HG02852 (cell line): ENCODE data around the gene HPD.
A peak's percentile ranks its signal among the peaks of the same experiment; 100 is the strongest.
"Not testable (repeated sequence)": the region's sequence is repeated elsewhere in the genome, so short reads cannot be mapped to it uniquely, and the experiment has no call there.

ENCODE experiments used
- ATAC-seq: cut with Tn5 transposase; IDR thresholded peaks from one replicate; pipeline ENCODE4 v1.9.1; 2021; ENCODE audit warnings: mild to moderate bottlenecking, moderate library complexity; ENCODE audit not compliant: unreplicated experiment

HPD gene

DNA sequence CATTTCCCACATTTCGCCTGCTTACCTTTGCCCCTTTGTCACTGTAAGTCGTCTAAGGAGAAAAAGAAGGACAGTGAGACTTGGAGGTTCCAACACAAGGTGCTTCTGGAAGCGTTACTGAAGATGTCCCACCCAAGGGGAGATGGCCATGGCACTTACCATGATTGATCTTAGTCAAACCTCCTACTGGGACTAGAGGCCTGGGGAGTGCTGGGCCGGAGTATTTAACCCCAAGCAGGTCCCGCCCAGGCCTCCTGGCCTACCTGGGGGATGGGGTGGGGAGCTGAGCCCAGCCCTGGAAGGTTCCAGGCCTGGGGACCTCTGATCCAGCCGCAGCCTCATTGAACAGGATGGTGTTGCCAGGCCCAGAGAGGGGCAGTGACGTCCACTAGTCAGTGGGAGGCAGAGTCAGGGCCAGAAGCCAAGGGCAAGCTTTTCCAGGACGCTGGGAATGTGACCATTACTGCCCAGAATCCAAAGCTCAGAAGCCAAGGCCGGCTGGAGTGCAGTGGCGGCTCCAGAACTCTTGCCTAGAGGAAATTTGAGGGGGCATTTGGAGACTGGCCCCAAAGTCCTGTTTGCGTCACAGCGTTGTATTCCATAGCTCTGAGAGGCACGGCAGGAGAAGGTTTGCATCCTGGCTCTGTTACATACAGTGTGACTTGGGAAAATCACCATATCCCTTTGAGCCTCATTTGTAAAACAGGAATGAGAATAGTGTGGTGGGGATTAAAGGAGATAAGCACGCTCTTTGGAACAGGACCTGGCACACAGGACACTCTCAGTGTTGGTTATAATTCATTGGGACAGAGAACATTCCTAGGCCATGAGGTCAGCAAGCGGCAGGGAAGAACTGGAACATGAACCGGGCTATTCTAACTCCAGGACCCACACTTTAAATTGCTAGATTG is at the start of gene HPD:
Gene HPD, minus strand, starts transcription at position 198 of the 911 bp plus-strand sequence. Its CDS starts 36 bp downstream, at position 162.
- no peak for ATAC-seq

DNA sequence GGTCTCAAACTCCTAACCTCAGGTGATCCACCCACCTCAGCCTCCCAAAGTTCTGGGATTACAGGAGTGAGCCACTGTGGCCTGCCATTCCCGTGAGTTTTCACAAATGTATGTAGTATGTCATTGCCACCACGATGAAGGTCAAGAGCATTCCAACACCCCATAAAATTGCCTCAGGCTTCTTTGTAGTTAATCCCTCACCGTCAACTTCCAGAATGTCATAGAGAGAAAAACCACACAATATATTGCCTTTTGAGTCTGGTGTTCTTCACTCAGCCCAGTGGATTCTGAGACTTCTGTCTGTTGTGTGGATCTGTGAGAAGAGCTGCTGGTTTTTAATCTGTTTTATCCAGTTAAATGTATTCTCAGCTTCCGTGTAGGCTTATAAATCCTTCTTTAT is 47.1 kb upstream of the HPD start:
- ATAC-seq, result no peak

DNA sequence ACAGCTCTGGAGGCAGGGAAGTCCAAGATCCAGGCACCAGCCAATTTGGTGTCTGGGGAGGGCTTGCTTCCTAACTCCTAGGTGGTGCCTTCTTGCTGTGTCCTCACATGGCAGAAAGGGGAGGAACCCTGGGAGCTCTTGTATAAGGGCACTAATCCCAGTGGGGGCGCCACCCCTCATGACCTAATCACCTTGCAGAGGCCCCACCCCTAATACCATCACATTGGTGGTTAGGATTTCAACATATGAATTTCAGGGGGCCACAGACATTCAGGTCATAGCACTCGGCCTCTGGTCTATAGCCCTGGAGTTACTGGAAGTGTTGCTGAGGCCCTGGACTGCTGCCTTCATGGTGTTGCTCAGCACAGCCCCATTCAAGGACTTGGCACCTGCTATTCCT is 44.5 kb upstream of the HPD start:
- no peak for ATAC-seq

DNA sequence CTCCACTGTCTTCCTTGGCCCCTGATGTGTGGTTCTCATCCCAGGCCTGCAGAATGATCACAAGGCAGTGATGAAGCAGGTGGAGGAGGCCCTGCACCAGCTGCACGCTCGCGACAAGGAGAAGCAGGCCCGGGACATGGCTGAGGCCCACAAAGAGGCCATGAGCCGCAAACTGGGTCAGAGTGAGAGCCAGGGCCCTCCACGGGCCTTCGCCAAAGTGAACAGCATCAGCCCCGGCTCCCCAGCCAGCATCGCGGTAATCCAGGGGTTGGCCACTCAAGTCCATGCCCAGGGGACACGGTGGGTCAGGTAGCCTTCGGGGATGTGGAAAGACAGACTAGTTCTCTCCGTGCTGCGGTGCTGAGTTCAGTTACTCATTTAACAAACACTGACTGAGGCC is 40.9 kb upstream of the HPD start:
- no peak for ATAC-seq

DNA sequence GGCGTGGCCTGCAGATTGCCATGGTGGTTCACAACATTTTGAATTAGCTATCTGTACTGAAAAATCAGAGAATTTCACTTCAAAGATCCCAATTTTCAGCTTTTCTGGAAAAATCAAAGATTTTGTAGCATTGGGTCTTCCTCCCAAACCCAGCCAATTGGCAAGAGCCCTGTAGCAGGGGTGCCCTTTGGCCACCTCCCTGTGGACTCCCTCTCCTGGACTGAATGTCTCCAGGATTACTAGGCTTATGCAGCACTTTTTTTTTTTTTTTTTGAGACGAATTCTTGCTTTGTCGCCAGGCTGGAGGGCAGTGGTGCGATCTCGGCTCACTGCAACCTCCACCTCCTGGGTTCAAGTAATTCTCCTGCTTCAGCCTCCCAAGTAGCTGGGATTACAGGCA is 39.6 kb upstream of the HPD start:
- ATAC-seq, result no peak

DNA sequence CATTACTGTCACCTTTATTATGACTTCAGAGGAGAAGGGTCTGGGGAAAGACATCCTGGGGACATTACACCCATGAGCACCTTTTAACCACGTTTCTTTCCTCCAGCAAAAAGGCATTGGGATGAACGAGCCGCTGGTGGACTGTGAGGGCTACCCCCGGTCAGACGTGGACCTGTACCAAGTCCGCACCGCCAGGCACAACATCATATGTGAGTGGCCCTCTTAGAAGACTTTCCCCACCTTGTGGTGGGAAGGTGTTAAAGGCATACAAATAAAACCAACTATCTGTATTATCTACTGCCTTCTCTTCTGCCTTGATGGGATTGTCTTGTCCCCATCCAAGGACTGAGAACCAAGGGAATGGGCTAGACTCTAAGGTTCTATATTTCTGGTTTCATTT is 36.0 kb upstream of the HPD start:
- no peak for ATAC-seq

DNA sequence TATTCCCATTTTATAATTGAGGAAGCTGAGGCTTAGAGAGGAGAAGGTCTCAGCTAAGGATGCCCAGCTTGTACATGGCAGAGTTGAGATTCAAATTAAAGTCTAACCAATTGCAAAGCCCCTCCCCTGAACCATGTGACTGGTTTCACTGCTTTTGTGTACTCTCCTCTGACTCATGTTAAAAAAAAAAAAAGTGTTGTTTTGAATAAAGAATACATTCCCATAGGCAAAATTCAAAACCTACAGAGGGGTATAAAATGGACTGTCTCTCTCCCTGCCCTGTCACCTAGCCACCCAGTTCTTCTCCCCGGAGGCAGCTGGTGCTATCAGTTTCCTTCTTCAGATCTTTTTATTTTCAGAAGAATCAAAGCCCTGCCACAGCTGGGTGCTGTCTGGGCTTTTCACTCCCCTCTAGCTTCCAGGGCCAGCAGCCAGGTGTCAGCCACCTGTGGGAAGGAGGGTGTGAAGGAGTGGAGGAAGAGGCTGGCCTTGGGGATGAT is 35.4 kb upstream of the HPD start:
- ATAC-seq, result no peak

DNA sequence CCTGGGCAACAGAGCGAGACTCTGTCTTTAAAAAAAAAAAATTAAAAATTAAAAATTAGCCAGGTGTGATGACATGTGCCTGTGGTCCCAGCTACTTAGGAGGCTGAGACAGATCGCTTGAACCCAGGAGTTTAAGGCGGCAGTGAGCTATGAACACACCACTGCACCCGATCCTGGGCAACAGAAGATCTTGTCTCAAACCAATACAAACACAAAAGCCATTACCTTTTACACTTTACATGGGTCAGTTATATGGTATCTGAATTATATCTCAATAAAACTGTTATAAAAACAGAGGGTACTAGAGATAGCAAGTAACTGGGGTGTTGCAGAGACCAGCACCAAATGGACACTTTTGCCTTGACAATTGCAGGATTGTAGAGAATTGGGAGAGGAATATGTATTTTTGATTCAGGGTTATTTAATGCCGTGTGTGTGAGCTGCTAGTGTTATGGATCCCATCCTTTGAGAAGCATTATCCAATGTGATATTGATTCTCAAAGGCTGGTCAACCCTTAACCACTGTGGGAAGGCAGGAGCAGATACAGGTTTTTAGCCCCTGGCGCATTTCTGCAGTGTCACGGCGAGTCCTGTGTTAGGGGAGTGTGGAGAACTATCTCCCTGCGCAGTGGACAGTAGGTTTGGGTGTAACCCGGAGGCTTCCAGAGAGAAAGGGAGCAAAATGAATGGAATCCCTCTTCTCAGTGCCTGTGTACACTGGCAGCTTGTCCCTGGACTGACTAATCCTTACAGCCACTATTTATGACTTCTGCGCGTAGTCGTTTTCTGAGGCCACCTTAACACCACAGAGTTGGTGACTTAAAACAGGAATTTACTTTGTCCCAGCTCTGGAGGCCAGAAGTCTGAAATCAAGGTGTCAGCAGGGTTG is 34.3 kb upstream of the HPD start:
- no peak for ATAC-seq

DNA sequence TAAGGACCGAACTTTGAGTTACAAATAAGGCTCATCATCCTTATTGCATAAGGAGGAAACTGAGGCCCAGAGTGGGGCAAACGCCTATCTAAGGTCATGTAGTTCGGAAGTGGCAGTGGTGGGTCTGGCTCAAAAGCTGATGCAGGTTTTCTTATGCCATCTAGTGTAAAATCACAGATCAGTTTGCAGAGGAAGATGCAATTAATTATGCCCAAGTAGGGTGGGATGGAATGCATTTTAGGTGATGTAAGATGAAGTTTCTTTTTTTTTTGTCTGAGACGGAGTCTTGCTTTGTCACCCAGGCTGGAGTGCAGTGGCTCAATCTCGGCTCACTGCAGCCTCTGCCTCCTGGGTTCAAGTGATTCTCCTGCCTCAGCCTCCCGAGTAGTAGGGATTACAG is 31.0 kb upstream of the HPD start:
- ATAC-seq, result not testable (repeated sequence)

DNA sequence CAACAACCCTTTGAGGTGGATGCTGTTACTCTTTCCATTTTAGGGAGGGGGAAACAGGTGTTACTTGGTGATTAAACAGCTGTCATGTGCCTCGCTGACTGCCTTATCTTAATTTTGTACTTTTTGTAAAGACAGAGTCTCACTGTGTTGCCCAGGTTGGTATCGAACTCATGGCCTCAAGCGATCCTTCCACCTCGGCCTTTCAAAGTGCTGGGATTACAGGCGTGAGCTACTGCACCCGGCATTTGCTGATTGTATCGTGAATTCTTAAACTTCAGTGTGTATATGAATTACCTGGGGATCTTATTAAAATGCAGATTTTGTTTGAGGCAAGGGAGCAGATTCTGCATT is 30.6 kb upstream of the HPD start:
- ATAC-seq, result no peak

DNA sequence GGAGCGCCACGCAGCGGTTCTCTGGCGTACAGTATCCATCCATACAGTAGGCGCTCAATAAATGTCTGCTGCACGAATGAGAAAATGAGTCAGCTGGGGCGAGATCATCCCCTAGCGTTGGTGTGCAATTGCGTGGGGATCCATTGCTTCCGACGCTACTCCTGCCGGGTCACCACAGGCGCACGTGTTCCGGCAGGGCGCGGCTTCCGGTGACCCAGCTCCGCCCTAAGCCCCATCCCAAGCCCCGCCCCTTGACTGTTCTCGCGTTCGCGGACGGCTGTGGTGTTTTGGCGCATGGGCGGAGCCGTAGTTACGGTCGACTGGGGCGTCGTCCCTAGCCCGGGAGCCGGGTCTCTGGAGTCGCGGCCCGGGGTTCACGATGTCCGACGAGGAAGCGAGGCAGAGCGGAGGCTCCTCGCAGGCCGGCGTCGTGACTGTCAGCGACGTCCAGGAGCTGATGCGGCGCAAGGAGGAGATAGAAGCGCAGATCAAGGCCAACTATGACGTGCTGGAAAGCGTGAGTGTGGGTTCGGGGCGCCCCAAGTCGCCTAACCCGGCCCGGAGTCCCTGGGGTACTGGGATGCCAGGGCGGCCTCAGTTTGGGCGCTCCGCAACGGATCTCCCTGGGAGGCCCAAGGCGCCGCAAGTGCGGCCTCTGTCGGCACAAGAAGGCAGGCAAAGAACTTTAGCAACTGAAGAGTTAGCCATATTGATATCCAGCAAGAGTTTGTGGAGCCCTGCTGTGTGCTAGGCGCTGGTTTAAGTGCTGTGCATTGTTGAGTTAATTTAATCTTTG is 30.0 kb upstream of the HPD start, which contains the start of gene PSMD9:
Gene PSMD9, plus strand, starts transcription at position 313 of the 796 bp plus-strand sequence. Its CDS starts 67 bp downstream, at position 380.
- peak; percentile 87 for ATAC-seq

DNA sequence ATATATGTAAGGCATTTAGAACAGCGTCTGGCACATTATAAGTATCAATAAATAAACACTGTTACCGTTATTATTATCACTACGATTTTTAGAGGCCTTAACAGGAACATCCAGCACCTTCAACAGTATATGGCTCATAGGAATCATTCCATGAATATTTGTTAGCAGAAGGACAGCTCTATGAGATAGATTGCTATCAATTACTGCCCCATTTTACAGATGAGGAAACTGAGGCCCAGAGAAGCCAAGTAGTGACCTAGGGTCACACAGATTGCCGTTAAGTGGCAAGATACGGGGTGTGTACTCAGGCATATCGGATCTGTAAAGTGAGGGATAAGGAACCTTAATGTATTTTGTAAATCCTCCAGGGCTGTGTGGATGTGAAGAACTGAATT is 29.4 kb upstream of the HPD start:
- ATAC-seq, result no peak

DNA sequence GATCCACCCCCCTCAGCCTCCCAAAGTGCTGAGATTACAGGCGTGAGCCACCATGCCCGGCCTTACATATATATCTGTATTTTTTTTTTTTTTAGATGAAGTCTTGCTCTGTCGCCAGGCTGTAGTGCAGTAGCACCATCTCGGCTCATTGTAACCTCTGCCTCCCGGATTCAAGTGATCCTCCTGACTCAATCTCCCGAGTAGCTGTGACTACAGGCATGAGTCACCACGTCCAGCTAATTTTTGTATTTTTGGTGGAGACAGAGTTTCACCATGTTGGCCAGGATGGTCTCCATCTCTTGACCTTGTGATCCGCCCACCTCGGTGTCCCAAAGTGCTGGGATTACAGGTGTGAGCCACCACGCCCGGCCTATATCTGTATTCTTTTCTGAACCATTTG is 26.5 kb upstream of the HPD start:
- not testable (repeated sequence) for ATAC-seq

DNA sequence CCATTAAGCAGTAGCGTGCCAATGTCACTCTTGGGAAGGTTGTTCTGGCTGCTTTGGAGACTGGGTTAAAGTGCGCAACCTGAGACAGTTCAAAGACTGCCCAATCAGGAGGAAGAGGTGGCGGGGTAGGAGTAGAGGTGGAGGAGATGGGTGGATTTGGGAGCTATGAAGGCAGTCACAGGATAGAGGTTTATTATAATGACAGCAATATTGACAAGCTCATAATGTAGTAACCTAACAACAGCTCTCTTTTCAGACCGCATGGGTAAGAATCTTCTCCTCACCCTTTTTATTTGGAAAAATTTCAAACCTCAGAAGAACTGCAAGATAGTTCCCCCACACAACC is 24.6 kb upstream of the HPD start:
- no peak for ATAC-seq

DNA sequence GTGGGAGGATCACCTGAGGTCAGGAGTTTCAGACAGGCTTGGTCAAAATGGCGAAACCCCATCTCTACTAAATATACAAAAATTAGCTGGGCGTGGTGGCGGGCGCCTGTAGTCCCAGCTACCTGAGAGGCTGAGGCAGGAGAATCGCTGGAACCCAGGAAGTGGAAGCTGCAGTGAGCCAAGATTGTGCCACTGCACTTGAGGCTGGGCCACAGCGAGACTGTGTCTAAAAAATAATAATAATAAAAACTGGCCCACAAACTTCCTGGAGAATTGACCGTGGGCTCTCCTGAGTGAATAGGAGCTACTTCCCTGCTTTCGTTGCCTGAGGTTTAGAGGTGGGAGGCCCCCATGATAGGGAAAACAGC is 17.4 kb upstream of the HPD start:
- ATAC-seq, result not testable (repeated sequence)

DNA sequence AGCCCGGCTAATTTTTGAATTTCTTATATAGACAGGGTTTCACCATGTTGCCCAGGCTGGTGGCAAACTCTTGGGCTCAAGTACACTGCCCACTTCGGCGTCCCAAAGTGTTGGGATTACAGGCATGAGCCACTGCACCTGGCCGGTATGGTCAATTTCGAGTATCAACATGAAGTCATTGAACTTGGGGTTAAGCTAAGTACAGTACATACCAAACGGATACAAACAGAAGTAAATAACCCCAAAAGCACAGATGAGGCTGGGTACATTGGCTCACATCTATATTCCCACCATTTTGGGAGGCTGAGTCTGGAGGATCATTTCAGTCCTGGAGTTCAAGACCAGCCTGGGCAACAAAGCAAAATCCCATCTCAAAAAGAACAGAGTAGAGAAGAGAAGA is 16.9 kb upstream of the HPD start:
- no peak for ATAC-seq

DNA sequence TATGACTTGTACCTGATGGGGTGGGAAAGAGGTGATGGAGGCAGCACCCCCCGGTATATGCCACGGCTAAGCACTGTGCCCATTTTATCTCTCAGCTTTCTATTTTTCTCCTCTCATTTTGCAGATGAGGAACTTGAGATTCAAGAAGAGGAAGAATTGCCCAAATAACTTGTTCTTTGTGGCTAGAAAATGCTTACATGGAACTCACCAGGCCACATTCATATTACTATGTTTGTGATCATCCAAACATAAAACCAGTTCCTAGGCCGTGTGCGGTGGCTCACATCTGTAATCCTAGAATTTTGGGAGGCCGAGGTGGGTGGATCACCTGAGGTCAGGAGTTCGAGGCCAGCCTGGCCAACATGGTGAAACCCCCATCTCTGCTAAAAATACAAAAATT is 15.4 kb upstream of the HPD start:
- ATAC-seq, result no peak

DNA sequence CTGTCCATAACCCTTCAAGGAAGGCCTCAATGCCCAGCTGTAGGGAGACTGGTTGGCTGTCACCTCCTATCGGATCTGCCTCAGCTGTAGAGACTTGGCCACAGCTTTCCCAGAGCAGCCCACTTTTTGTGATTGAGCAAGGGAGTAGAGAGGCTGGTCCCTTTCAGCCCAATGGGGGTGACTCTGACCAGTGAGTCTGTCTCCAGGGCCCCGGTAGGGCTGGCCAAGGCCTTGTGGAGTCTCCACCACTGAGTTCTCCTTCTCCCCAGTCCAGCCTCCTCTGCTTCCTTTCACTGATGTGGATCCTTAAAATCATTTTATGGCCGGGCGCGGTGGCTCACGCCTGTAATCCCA is 14.5 kb upstream of the HPD start:
- ATAC-seq, result no peak

DNA sequence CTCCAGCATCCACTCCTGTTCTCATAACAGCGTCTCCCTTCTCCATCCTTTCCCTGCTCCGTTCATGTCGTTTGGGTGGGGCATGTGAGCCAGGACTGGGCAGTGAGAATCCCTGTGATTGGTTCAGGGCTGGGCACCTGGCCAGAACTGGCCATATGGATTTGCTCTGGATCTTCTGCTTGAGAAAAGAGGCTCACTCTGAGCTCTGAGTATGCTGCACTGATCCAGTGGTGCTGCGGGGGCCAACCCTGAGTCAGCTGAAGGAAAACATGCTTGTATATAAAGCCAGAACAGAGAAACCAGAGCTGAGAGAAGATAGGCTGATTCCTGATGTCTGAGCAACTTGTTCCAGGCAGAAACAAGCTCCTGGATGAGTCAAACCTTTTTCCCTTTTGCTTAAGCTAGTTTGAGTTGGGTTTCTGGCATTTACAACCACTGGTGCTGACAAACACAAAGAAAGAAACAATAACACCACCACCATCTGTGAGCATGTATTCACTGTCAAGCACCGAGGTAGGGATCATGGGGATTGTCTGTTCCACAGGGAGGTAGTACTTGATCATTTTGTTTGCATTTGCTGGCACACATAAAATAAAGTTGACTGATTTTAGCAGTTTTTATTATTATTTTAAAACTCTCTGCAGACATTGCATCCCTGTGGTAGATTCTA is 14.0 kb upstream of the HPD start:
- ATAC-seq, result no peak

DNA sequence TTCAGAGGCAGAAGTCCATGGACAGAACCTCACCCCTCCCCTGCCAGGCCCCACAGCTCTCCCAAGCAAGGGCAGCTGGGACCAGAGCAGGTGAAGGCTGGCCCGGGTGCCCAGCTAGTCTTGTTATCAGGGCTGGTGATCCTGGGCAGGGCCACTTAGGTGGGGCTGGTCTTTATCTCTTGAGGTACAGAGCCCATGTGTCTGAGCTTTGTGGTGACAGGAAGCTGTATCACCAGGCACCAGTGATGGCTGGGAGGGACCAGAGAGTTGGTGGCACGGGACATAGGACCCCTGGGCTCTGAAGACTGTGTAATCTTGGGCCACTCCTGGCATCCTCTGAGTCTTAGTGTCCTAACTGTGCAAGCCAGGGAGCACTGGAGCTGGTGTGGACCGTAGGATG is 12.8 kb upstream of the HPD start:
- ATAC-seq, result no peak

DNA sequence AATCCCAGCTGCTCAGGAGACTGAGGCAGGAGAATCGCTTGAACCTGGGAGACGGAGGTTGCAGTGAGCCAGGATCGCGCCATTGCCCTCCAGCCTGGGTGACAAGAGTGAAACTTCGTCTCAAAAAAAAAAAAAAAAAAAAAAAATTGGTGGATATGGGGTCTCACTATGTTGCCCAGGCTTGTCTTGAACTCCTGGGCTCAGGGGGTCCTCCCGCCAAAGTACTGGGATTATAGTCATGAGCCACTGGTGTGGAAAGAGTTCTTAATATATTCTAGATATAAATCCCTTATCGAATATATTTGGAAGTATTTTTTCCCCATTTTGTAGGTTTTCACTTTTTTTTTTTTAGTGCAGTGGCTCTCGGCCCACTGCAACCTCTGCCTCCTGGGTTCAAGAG is 10.6 kb upstream of the HPD start:
- ATAC-seq, result not testable (repeated sequence)
